Dermis microvascular lymphatic vessel endothelial cell (primary cell): Measurements from ENCODE around the gene GHRH. TPM values are rescaled to one million over a fixed set of nuclear protein-coding genes. Genes with fewer than 3 reads are reported as not detected.
A peak's percentile ranks its signal among the peaks of the same experiment; 100 is the strongest.

ENCODE experiments used
- DNase-seq, 2 donors: peaks; one replicate each; pipeline versions ENCODE4 v3.0.0 to v3.0.0-alpha.2; 2010; ENCODE audit warnings: low read depth in 2 of 2
- total RNA-seq: library from RNA; depleted of rRNA; stranded (reverse); fragments of >200 nt; gene quantifications from 2 replicates; pipeline ENCODE4 v1.2.1, GENCODE V29; 2014

Gene GHRH
- total RNA-seq, 1 donor from 2014 or later, result not detected

DNA sequence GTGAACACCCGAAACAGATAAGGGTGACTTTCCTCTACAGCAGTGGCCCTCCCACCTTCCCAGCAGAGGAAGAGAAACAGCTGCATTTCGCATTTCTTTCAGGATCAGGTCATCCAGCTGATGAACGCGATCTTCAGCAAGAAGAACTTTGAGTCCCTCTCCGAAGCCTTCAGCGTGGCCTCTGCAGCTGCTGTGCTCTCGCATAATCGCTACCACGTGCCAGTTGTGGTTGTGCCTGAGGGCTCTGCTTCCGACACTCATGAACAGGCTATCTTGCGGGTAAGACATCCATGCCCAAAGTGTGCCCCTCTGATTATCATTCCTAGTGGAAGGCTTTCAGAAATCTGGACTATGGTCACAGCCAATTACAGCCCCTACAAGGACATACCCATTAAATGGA is 54.4 kb downstream of the GHRH start:
- no peak for DNase-seq

DNA sequence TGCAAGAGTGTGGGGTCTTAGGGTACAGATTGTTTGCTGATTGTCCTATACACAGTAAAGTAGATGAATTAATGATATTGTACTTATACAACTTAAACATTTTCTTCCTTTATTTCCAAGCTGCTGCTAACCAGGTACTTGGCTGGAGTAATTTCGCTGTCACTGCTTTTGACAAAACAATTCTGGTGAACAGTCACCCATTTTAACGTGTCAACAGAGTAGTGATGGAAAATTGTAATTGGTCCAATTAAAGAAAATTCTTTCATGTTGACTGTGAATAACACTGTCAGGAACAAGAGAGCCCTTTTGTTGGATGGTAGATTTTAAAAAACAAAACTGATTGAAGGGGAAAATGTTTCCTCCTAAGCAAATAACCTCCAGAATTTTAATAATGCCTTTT is 55.8 kb downstream of the GHRH start:
- no peak for DNase-seq

DNA sequence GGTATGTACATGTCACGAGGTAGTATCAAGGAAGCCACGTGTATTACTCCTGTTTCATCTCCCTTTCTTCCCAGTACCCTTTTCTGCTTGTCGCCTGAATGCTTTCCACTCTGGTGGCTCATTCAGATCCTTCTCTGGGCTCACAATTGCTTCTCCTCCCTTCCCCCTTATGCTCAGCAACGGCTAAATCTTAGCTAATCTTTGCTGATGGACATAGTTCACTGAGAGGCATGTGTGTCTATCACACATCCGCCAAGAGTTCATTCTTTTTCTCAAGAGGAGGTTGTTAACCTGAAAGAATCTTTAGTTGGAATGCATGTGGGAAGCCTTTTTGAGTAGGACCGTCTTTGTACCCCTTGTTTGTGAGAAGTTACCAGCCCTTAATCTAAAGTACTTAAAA is 56.5 kb downstream of the GHRH start:
- DNase-seq, result no peak

DNA sequence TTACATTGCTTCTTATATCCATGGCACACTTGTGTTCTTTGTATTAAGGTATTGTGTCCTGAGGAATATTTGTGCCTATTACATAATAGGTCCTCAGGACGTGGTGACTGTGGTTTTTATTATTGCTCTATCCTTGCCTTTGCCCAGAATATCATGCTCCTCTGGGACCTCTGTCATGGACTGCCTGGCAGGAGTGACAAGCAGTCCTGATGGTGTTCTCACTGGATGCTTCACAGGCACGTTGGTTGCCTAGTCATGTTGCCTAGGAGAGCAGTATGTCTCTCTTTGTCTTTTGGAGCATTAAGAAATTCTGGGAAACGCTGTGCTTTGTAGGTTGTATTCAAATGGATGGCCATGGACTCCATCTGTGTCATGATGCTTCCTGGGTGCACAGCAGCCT is 57.6 kb downstream of the GHRH start:
- no peak for DNase-seq

DNA sequence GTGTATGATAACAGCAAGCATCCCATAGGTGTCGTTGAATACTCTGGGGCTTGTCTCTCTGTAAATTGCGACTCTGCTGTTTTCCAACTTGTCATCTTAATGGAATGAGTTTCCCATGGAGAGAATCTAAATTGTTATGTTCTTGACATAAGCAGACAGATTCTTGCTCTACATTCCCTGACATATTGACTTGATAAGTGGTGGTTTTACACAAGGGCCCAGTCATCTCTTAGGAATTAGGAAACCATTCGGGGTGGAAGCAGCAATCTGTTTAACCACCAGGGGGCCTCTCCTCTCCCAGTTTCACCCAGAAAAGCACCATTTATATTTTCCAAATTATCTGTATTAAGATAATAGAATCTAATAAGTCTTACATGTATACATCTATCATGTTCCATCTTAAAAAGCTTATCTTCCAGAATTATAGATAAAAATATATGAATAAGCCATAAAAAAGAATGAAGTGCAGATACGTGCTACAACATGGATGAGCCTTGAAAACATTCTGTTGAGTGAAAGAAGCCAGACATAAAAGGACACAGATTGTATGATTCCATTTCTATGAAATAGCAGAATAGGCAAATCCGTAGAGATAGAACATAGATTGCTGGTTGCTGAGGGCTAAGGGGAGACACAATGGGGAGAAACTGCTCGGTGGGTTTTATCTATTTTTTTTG is 59.2 kb downstream of the GHRH start:
- peak in 1 of 2 donors; percentile 66 for DNase-seq

- DNase-seq, result no peak
Observed at GRCh38 chr20:37201827-37202162, 59.8 kb downstream of the GHRH start.

Other genes with a start within 250 kb of the GHRH start
- 3.0 and 7.1 TPM in 2 replicates for gene RBL1, start 165.8 kb downstream of the GHRH start, total RNA-seq
- gene RPN2, start 82.5 kb downstream of the GHRH start, total RNA-seq, result 189 and 297 TPM in 2 replicates
- 0.64 and 1.6 TPM in 2 replicates for gene MROH8, start 82.3 kb downstream of the GHRH start, total RNA-seq
- gene MANBAL, start 27.8 kb upstream of the GHRH start, total RNA-seq, result 11.4 and 15.4 TPM in 2 replicates
- gene SRC, start 84.3 kb upstream of the GHRH start, total RNA-seq, result 3.7 and 4.7 TPM in 2 replicates